ENCODE data around the gene SCARB1. TPM values are rescaled to one million over a fixed set of nuclear protein-coding genes. Genes with fewer than 3 reads are reported as not detected.

Gene SCARB1
- total and polyA plus RNA-seq, 2 of the 13 experiments (the other 11 are each of a cell fraction or from before 2014, with no cell fraction given), result 63.4 to 160 TPM

DNA sequence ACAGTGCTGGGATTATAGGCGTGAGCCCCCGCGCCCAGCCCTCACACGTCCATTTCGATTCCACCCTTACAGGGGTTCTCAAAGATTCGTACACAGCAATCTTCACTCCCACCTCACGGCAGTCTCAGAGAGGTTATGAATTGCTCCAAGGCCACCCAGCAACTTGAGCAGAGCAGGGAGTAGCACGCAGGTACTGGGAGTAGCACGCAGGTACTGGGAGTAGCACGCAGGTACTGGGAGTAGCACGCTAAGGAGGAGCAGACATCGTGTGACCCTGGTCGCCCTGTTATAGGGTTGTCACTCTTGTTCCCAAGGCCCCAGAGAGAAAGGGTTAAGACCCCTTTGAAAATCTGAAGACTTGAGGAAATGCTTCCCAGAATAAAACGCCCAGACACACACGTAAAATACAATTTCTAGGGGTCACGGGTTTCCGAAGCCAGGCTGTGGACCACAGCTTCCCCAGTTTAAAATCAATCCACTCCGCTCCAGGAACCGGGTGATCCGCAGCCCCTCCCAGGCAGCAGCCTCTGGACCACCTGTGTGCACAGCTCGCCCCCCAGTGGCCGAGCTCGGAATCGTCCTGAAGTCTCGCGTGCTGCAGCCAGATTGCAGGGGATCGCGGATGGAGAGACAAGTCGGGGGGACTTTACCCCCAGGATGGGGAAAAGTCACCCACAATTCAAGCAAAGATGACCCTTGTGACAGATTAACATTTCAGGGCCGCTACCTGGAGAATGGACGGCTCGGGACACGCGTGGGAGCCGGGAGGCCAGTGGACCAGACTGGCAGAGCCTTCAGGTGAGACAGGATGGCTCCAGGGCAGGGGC is 92.0 kb downstream of the SCARB1 start (continued):
- 0 out of 2 replicates have a peak, but pooled peaks have one; percentile 41 for TF ChIP-seq ZNF605 (CRISPR knock-in tag; IDR thresholded peaks at IDR 0.05)
- TF ChIP-seq, protein P1, sequence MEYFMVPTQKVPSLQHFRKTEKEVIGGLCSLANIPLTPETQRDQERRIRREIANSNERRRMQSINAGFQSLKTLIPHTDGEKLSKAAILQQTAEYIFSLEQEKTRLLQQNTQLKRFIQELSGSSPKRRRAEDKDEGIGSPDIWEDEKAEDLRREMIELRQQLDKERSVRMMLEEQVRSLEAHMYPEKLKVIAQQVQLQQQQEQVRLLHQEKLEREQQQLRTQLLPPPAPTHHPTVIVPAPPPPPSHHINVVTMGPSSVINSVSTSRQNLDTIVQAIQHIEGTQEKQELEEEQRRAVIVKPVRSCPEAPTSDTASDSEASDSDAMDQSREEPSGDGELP (IDR thresholded peaks at IDR 0.05; ENCODE audit: borderline replicate concordance, low read depth), result peak; percentile 24; the same call in 1 of the 2 replicates
- no peak for TF ChIP-seq ZNF180 (CRISPR knock-in tag; IDR thresholded peaks at IDR 0.05; ENCODE audit: borderline replicate concordance, low read depth)
- TF ChIP-seq ZNF572 (CRISPR knock-in tag; IDR thresholded peaks at IDR 0.05), result 0 out of 2 replicates have a peak, but pooled peaks have one; percentile 36
- TF ChIP-seq, protein P2, sequence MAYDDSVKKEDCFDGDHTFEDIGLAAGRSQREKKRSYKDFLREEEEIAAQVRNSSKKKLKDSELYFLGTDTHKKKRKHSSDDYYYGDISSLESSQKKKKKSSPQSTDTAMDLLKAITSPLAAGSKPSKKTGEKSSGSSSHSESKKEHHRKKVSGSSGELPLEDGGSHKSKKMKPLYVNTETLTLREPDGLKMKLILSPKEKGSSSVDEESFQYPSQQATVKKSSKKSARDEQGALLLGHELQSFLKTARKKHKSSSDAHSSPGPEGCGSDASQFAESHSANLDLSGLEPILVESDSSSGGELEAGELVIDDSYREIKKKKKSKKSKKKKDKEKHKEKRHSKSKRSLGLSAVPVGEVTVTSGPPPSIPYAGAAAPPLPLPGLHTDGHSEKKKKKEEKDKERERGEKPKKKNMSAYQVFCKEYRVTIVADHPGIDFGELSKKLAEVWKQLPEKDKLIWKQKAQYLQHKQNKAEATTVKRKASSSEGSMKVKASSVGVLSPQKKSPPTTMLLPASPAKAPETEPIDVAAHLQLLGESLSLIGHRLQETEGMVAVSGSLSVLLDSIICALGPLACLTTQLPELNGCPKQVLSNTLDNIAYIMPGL (CRISPR knock-in tag; IDR thresholded peaks at IDR 0.05; ENCODE audit: borderline replicate concordance in 1 of 2, low read depth in 1 of 2), result peak; percentile 38 to 47; a peak in 1 of 4 replicates
- no peak for TF ChIP-seq JUNB (CRISPR knock-in tag; IDR thresholded peaks at IDR 0.05; ENCODE audit: borderline replicate concordance)
- TF ChIP-seq SAP130 (CRISPR knock-in tag; IDR thresholded peaks at IDR 0.05; ENCODE audit: low read depth), result 0 out of 2 replicates have a peak, but pooled peaks have one; percentile 24
- TF ChIP-seq PTBP1 (IDR thresholded peaks at IDR 0.05; ENCODE audit: low read depth, low read length, poor library complexity, severe bottlenecking), result peak; percentile 35
- 0 out of 2 replicates have a peak, but pooled peaks have one; percentile 55 for TF ChIP-seq MAZ (IDR thresholded peaks at IDR 0.05; ENCODE audit: borderline replicate concordance, low read depth, low read length)
- peak; percentile 66 for TF ChIP-seq MAZ (CRISPR knock-in tag; IDR thresholded peaks at IDR 0.05; ENCODE audit: low read depth)
- TF ChIP-seq ZNF431 (CRISPR knock-in tag; IDR thresholded peaks at IDR 0.05; ENCODE audit: borderline replicate concordance, low read depth), result 0 out of 2 replicates have a peak, but pooled peaks have one; percentile 32
- TF ChIP-seq ZNF558 (CRISPR knock-in tag; IDR thresholded peaks at IDR 0.05; ENCODE audit: borderline replicate concordance), result 0 out of 2 replicates have a peak, but pooled peaks have one; percentile 31
- peak; percentile 37; the same call in 1 of the 2 replicates for TF ChIP-seq SMC3 (IDR thresholded peaks at IDR 0.05; ENCODE audit: low read length)
- peak; percentile 36; the same call in 1 of the 2 replicates for TF ChIP-seq MYC (CRISPR knock-in tag; IDR thresholded peaks at IDR 0.05; ENCODE audit: borderline replicate concordance)
- TF ChIP-seq JUN (CRISPR knock-in tag; IDR thresholded peaks at IDR 0.05), result no peak
- TF ChIP-seq ADNP (CRISPR knock-in tag; IDR thresholded peaks at IDR 0.05), result 0 out of 2 replicates have a peak, but pooled peaks have one; percentile 22
- TF ChIP-seq RAD21 (CRISPR knock-in tag; IDR thresholded peaks at IDR 0.05), result peak; percentile 87
- TF ChIP-seq BHLHE40 (IDR thresholded peaks at IDR 0.05; ENCODE audit: low read length), result peak; percentile 22; the same call in 1 of the 2 replicates
- TF ChIP-seq, protein P3, sequence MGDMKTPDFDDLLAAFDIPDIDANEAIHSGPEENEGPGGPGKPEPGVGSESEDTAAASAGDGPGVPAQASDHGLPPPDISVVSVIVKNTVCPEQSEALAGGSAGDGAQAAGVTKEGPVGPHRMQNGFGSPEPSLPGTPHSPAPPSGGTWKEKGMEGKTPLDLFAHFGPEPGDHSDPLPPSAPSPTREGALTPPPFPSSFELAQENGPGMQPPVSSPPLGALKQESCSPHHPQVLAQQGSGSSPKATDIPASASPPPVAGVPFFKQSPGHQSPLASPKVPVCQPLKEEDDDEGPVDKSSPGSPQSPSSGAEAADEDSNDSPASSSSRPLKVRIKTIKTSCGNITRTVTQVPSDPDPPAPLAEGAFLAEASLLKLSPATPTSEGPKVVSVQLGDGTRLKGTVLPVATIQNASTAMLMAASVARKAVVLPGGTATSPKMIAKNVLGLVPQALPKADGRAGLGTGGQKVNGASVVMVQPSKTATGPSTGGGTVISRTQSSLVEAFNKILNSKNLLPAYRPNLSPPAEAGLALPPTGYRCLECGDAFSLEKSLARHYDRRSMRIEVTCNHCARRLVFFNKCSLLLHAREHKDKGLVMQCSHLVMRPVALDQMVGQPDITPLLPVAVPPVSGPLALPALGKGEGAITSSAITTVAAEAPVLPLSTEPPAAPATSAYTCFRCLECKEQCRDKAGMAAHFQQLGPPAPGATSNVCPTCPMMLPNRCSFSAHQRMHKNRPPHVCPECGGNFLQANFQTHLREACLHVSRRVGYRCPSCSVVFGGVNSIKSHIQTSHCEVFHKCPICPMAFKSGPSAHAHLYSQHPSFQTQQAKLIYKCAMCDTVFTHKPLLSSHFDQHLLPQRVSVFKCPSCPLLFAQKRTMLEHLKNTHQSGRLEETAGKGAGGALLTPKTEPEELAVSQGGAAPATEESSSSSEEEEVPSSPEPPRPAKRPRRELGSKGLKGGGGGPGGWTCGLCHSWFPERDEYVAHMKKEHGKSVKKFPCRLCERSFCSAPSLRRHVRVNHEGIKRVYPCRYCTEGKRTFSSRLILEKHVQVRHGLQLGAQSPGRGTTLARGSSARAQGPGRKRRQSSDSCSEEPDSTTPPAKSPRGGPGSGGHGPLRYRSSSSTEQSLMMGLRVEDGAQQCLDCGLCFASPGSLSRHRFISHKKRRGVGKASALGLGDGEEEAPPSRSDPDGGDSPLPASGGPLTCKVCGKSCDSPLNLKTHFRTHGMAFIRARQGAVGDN (CRISPR knock-in tag; IDR thresholded peaks at IDR 0.05), result peak; percentile 53
- peak; percentile 77 for TF ChIP-seq XRCC5 (optimal IDR thresholded peaks at IDR 0.05; ENCODE audit: low read length)
- TF ChIP-seq MAFK (conservative IDR thresholded peaks at IDR 0.05 in 1 of 2, IDR thresholded peaks at IDR 0.05 in 1 of 2; ENCODE audit: low read length in 2 of 2), result no peak
- TF ChIP-seq ZNF768 (CRISPR knock-in tag; IDR thresholded peaks at IDR 0.05), result peak; percentile 96
